ENCODE data around the gene LOXHD1.

- TF ChIP-seq CTCF (IDR thresholded peaks at IDR 0.05) (no peak), POLR2A (IDR thresholded peaks at IDR 0.05) (no peak)
Observed at GRCh38 chr18:46696702-46697101, 39.7 kb upstream of the LOXHD1 start.

Measured in uterus (tissue), 2 donors.